Omental fat pad (tissue), 4 donors: ENCODE data around the gene THRB. TPM values are rescaled to one million over a fixed set of nuclear protein-coding genes. Genes with fewer than 3 reads are reported as not detected.

Source experiments
- ATAC-seq: fragments of 150-250 bp; one replicate; pipeline ENCODE4 v1.9.1; 2016; ENCODE audit warnings: mild to moderate bottlenecking, moderate library complexity; ENCODE audit not compliant: low FRiP score
- DNase-seq: peaks from one replicate; pipeline ENCODE4 v3.0.0-alpha.2; 2019; ENCODE audit warnings: low spot score
- total RNA-seq, 4 donors: library from RNA; depleted of rRNA; stranded (reverse); fragments of >200 nt; gene quantifications; one replicate each; pipeline ENCODE4 v1.1.0, GENCODE V29; 2016
- TF ChIP-seq, protein P1 (sequence below), 3 donors: fragments of 450-650 bp; IDR thresholded peaks; one replicate each; pipeline ENCODE4 v1.5.1; 2016 to 2017; ENCODE audit warnings: antibody characterized with exemption in 3 of 3, mild to moderate bottlenecking in 3 of 3, moderate library complexity in 2 of 3

Gene THRB
- total RNA-seq, 4 donors from 2014 or later, result 18.6 to 28.0 (median 23.9) TPM

DNA sequence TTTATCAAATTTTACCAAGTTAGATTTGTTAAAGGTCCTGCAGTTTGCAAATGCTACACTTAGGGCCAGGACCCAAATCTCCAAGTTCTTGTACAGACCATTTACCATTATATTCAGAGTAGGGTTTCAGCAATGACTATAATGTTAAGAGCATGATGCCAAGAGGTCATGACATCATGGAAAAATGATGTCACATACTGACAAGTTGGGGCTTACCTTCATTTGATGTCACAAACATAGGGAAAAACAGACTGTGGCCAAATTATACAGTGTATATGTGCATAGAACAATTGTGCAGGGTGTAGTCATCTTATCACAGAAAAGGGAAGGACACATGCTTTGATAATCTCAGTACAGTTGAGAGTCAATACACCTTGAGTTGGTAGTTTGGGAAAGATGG, 10.1 kb upstream of the THRB start:
- ATAC-seq (no peak), DNase-seq (no peak)
- TF ChIP-seq, protein P1, sequence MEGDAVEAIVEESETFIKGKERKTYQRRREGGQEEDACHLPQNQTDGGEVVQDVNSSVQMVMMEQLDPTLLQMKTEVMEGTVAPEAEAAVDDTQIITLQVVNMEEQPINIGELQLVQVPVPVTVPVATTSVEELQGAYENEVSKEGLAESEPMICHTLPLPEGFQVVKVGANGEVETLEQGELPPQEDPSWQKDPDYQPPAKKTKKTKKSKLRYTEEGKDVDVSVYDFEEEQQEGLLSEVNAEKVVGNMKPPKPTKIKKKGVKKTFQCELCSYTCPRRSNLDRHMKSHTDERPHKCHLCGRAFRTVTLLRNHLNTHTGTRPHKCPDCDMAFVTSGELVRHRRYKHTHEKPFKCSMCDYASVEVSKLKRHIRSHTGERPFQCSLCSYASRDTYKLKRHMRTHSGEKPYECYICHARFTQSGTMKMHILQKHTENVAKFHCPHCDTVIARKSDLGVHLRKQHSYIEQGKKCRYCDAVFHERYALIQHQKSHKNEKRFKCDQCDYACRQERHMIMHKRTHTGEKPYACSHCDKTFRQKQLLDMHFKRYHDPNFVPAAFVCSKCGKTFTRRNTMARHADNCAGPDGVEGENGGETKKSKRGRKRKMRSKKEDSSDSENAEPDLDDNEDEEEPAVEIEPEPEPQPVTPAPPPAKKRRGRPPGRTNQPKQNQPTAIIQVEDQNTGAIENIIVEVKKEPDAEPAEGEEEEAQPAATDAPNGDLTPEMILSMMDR (IDR thresholded peaks at IDR 0.05), result no peak

DNA sequence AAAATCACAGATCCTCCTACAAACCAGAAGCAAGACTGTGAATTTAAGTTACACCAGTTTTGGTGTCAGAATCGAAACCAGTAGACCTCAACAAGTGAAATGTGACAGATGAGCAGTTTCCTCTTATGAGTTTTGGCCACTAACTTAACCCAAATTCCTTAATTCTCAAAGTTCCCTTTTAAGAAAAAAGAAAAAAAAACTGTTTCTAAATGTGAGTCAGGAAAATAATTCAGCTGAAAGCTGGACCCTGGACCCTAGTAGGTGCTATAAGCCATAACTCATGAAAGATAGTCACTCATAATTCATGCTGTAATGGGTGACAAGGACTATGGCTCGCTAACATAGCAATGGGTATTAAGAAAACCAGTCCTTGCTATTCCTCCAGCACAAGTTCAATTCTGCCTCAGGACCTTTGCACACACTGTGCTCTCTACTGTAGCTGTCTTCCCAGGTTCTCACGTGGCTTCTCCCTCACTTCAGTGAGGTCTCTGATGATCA, 9.0 kb upstream of the THRB start:
- no peak for ATAC-seq
- no peak for DNase-seq
- TF ChIP-seq, protein P1 (IDR thresholded peaks at IDR 0.05), result no peak

DNA sequence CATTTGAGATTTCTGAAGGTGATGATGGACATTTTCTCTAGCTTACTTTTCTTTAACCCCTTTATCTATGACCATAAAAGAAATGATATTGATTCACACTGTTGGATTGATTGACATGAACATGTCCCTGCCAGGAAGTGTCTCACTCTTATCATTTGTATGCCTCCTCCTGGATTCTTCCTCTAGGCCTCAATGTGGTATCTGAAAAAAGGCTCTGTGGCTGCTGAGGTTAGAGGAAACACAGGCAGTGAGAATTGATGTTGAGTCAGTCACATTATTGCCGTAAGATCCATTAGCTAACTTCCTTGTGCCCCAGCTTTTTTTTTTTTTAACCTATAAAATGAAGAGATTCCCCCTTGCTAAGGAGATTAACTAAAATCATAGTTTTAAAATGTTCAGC, 8.0 kb upstream of the THRB start:
- ATAC-seq (no peak), DNase-seq (no peak)
- TF ChIP-seq, protein P1 (IDR thresholded peaks at IDR 0.05), result no peak

DNA sequence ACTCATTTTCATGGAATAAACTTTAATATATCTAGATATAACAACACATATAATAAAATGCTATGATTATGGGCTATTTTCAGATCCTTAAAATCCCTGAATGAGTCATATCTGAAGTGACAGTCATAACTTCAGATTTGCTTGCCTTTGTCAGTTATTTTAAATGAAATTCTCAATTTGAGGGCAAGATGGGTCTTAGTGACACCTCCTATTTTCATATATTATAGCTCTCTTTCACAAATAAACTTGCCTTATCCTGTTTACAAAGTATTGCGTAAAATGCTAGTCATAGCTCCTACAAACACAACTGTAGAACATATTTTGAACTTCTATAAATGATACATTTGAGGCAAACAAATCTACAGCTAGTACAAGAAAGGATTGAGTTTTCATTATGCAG, 6.2 kb upstream of the THRB start:
- no peak for ATAC-seq
- no peak for DNase-seq
- TF ChIP-seq, protein P1 (IDR thresholded peaks at IDR 0.05), result no peak

DNA sequence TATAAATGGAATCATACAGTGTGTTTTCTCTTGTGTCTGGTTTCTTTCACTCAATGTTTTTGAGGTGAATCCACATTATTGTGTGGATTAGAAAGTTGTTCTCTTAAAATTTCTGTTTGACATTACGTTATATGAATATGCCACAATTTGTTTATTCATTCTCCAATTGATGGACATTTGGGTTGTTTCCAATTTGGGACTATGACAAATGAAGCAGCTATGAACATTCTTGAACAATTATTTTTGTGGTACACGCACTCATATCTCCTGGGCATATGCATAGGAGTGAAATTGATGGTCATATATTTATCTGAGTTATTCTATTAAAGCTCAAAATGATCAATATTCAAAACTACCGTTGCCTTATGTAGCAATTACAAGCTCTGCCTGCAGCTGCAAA, 5.3 kb upstream of the THRB start:
- ATAC-seq, result no peak
- no peak for DNase-seq
- TF ChIP-seq, protein P1 (IDR thresholded peaks at IDR 0.05), result no peak

DNA sequence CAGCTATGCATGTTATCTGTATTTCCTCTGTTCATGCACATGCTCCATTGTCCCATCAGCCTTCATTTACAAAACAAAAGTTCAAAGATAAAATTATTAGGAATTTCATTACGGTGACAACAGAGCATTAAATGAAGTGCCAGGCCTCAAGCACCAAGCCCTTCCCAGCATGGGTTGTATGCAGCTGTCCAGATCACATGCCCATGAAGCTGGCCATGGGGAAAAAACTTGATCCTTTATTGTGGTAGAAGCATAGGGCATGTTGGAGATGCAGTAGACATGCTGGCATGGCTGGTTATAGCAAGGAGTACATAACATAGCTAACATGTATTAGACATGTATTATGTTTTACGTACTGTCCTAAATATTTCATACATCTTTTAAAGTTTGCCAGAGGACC, 4.1 kb upstream of the THRB start:
- no peak for ATAC-seq
- TF ChIP-seq, protein P1 (IDR thresholded peaks at IDR 0.05), result no peak

DNA sequence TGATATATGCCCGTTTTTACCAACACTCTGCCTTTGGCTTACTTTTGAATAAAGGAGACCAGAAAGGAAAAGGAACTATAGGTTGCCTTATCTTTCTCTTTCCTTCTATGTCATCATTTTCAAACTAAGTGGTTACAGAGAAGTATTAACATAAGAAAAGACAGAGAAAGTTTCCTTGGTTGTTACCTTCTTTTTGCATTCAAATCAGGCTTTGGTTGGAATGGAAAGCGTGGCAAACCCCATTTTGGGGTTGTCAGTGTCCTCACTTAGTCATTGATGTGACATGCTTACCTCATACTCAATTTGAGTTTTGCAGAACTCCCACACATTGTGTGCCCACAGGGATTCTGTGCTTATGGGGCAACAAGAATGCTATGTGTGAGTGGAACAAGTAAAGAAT, 3.7 kb upstream of the THRB start:
- TF ChIP-seq, protein P1 (IDR thresholded peaks at IDR 0.05), result no peak
- DNase-seq, result no peak
- no peak for ATAC-seq

More for the DNA sequence above, 4.1 kb upstream of the THRB start:
- DNase-seq, result no peak
